Pancreas (tissue), 10 donors: ENCODE measurements around the gene TMPRSS6. TPM values are rescaled to one million over a fixed set of nuclear protein-coding genes. Genes with fewer than 3 reads are reported as not detected.

Experiments used
- ATAC-seq, 4 donors: fragments of 200-7000 bp; cut with Tn5 transposase; one replicate each; pipeline versions ENCODE4 v1.8.0 to v1.9.1; 2020; ENCODE audit warnings: mild to moderate bottlenecking in 4 of 4, moderate library complexity in 4 of 4
- DNase-seq, 6 donors: peaks; one replicate each; pipeline ENCODE4 v3.0.0-alpha.2; 2020
- FAIRE-seq: peaks from 2 replicates; lab custom pipeline; 2012; peaks lifted over from hg19 to GRCh38; lab: Jason Lieb, UNC
- H3K27ac ChIP-seq, 4 donors: fragments of 200-600 bp; sonication (generic); 1 replicate in 3 of 4; 2 replicates in 1 of 4; pipeline versions ENCODE4 v1.5.0 to v1.8.0; 2020
- H3K27me3 ChIP-seq, 4 donors: fragments of 200-600 bp; one replicate each; pipeline ENCODE4 v1.8.0; 2021
- H3K36me3 ChIP-seq, 3 donors: fragments of 200-600 bp; sonication (generic) in 1 of 3; one replicate each; pipeline versions ENCODE4 v1.5.0 to v1.8.0; 2020 to 2021
- H3K4me1 ChIP-seq, 3 donors: fragments of 200-600 bp; one replicate each; pipeline ENCODE4 v1.8.0; 2021
- H3K4me3 ChIP-seq, 4 donors: fragments of 200-600 bp; sonication (generic) in 2 of 4; one replicate each; pipeline versions ENCODE4 v1.5.0 to v1.8.0; 2020 to 2021
- H3K9me3 ChIP-seq, 4 donors: fragments of 200-600 bp; one replicate each; pipeline ENCODE4 v1.8.0; 2021
- WGBS, 2 donors: extraction: QIAGEN DNeasy Blood & Tissue Kit; methylation state at CpG; one replicate each; pipeline ENCODE4 v1.1.7; 2013; 5-methylcytosine and 5-hydroxymethylcytosine counted together
- intact Hi-C, 3 donors: fragments of 100-400 bp; cut with DNase I; formaldehyde crosslinking; loops; one replicate each; pipeline versions ENCODE4 v1.11.1 to v1.14.2; 2022
- polyA plus RNA-seq, 2 donors: library from polyadenylated mRNA; stranded (reverse); fragments of 200-250 nt; gene quantifications; one replicate each; pipeline ENCODE4 v1.2.3, GENCODE V29; 2013
- total RNA-seq, 6 donors: library from RNA; stranded (reverse); fragmentation: NEBNext Ultra II Directional in 4 of 6; extraction: Animal tissue kit (Norgen Biotek cat#: 25700) in 4 of 6; gene quantifications; one replicate each; pipeline versions ENCODE4 v1.2.1 to v1.2.4, GENCODE V29; 2021 to 2023
- TF ChIP-seq, protein P1 (sequence below), 4 donors: fragments of 200-600 bp; sonication (generic) in 3 of 4; IDR thresholded peaks; one replicate each; pipeline versions ENCODE4 v1.5.0 to v1.8.0; 2021; ENCODE audit warnings: antibody characterized with exemption in 4 of 4
- donor health status: healthy with polysubstance abuse.
- donor health status: DM: no; HTN: no; CAD: no; lungs with moderate emphysema.
- donor health status: DM: no; HTN: no; CAD: no.
- donor health status: control.
- donor health status: control.
- donor health status: Bipolar disorder and iron deficiency.
- donor health status: DM: yes; HTN: yes; CAD: no.
- donor health status: DM: no; HTN: no; CAD: no.
- donor health status: DM: no; HTN: no; CAD: no.
- donor health status: DM: yes; HTN: yes; CAD: no.

Gene TMPRSS6
- total and polyA plus RNA-seq, 8 donors: 0.13 to 3.1 (median 0.33) TPM

DNA sequence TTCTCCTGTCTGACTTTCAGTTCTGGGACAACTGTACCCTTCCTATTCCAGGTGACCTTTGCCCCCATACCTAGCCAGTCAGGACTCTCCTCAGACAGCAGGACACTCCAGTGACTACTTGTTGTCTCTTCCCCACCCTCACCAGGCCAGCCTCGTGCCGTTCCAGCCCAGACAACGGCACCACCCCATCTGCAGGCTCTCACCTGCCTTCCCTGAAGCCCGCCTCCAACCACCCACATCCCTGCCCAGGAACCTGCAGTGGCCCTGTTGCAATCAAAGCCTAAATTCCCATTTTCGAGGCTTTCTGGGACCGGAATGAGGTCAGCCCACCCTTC is 36.5 kb upstream of the TMPRSS6 start:
- no peaks in the 10 kb centered on the region for H3K36me3 ChIP-seq
- peak in 1 of 6 donors; percentile 39 for DNase-seq
- intact Hi-C loops: no loop called here

DNA sequence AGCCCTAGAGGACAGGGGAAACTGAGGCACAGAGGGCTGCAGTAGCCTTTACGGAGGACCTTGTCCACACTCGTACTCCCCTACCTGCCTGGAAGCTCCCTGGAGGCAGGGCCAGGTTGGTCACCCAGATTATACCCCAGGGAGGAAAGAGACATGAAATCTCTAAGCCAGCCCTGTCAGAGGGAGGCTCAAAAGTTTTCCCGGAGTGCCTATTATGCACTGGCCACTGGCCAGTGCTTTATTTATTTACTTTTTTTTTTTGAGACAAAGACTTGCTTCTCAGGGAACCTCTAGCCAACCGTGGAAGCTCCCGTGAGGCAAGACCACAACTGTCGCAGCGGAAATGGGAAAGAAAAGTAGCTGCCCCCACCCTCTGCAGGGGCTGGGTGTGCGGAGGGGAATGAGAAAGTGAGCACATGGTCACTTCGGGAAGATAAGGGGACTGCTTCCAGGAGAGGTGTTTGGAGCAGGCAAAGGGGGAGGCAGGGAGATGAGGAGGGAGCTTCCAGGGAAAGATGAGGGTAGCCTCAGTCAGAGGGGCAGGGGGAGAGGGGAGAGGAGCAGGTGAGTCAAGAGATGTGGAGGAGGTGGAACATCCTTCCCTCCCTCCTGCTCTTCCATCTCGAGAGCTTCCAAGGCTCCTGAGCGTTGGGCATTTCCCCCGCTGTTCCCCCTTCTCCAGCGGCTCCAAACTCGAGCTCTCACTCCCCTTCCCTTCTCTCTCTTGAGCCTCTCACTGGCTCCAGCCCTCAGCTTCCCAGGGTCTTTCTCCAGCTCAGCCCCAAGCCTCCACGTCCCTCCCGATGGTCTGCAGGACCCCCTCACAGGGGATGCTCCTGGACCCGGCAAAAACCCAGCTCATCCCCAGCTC is 35.9 kb upstream of the TMPRSS6 start:
- Histone ChIP-seq H3K9me3 (no peaks in the 10 kb centered on the region), H3K27ac (no peak overlapping the region), H3K27me3 (no peaks in the 10 kb centered on the region), H3K4me1 (no peaks in the 10 kb centered on the region), H3K36me3 (no peaks in the 10 kb centered on the region), H3K4me3 (no peak overlapping the region)
- FAIRE-seq (no peak), ATAC-seq (peak; percentile 48 to 81 (median 58)), DNase-seq (peak in 1 of 6 donors; percentile 20)
- WGBS, 2 donors: 26 to 29% methylated on average over 16 to 17 of the region's 17 CpGs
- intact Hi-C loops: no loop called here
- TF ChIP-seq, protein P1, sequence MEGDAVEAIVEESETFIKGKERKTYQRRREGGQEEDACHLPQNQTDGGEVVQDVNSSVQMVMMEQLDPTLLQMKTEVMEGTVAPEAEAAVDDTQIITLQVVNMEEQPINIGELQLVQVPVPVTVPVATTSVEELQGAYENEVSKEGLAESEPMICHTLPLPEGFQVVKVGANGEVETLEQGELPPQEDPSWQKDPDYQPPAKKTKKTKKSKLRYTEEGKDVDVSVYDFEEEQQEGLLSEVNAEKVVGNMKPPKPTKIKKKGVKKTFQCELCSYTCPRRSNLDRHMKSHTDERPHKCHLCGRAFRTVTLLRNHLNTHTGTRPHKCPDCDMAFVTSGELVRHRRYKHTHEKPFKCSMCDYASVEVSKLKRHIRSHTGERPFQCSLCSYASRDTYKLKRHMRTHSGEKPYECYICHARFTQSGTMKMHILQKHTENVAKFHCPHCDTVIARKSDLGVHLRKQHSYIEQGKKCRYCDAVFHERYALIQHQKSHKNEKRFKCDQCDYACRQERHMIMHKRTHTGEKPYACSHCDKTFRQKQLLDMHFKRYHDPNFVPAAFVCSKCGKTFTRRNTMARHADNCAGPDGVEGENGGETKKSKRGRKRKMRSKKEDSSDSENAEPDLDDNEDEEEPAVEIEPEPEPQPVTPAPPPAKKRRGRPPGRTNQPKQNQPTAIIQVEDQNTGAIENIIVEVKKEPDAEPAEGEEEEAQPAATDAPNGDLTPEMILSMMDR (IDR thresholded peaks at IDR 0.05): no peak

More for the DNA sequence above, 36.5 kb upstream of the TMPRSS6 start:
- H3K27ac ChIP-seq: no peak overlapping the region
- TF ChIP-seq, protein P1 (IDR thresholded peaks at IDR 0.05): no peak
- no peak for FAIRE-seq
- no peaks in the 10 kb centered on the region for H3K9me3 ChIP-seq
- H3K4me3 ChIP-seq: no peak overlapping the region
- 56 to 58% methylated on average over 6 of the region's 6 CpGs for WGBS, 2 donors
- H3K4me1 ChIP-seq: no peaks in the 10 kb centered on the region
- H3K27me3 ChIP-seq: no peaks in the 10 kb centered on the region
- no peak for ATAC-seq

DNA sequence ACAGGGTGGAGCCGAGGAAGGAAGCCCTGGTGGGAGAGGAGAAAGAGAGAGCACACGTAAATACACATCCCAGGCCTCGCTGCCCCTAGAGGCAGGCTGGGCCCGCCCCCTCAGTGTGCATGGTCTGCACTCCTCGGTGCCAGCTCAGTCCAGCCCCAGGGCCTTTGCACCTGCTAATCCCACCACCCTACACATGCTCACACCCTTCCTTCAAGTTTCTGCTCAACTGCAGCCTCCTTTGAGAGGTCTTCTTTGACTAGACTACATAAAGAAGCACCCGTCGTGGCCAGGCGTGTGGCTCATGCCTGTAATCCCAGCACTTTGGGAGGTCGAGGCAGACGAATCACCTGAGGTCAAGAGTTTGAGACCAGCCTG is 34.7 kb upstream of the TMPRSS6 start:
- TF ChIP-seq, protein P1 (IDR thresholded peaks at IDR 0.05): no peak
- Histone ChIP-seq H3K4me3 (no peak overlapping the region), H3K27ac (no peak overlapping the region), H3K36me3 (no peaks in the 10 kb centered on the region), H3K9me3 (no peaks in the 10 kb centered on the region), H3K4me1 (no peaks in the 10 kb centered on the region), H3K27me3 (no peaks in the 10 kb centered on the region)
- ATAC-seq: no peak
- WGBS, 2 donors: 90 to 92% methylated on average over 10 of the region's 10 CpGs
- intact Hi-C loops: no loop called here
- FAIRE-seq: no peak
- no peak for DNase-seq

DNA sequence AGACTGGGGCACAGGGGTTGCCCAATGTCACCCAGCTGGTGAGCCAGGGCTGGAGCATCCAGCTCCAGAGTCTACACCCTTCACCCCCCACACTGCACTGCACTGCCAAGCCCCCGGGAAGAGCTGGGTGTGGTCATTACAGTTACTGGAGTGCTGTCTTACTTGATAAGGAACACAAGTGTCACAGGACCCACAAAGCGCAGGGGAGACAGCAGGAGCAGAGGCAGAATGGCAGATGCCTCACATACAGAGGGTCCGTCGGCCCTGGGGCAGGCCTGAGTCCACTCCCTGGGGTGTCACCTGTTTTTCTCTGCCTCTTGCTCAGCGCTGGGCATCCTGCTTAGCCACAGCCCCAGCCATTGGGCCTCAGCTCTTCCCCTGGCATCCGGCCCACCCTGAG is 32.5 kb upstream of the TMPRSS6 start:
- no peaks in the 10 kb centered on the region for H3K27me3 ChIP-seq
- H3K27ac ChIP-seq: no peak overlapping the region
- FAIRE-seq (no peak), DNase-seq (no peak), ATAC-seq (no peak)
- TF ChIP-seq, protein P1 (IDR thresholded peaks at IDR 0.05): no peak
- H3K4me3 ChIP-seq: no peak overlapping the region
- no peaks in the 10 kb centered on the region for H3K4me1 ChIP-seq
- H3K36me3 ChIP-seq: no peaks in the 10 kb centered on the region
- WGBS, 2 donors: 70 to 73% methylated on average over 6 of the region's 6 CpGs
- intact Hi-C loops: no loop called here
- no peaks in the 10 kb centered on the region for H3K9me3 ChIP-seq

DNA sequence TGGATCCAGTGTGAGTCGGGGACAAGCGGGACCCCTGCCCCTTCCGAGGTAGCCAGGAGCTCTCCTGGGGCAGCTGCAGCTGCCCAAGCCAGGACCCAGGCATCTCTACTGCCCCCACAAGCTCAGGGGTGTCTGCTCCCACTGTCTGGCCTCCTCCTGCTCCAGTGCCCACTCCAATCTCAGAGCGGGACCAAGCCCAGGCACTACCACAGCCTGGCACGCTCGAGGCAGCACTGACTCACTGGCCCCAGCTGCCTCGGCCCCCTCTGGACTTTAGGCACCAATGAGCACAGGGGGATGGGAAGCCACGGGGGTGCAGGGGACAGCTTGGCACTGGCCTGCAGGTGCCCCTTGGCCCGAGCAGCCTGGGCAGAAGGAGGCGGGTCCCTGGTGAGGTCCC is 32.0 kb upstream of the TMPRSS6 start:
- DNase-seq (no peak), ATAC-seq (no peak), FAIRE-seq (no peak)
- H3K36me3 ChIP-seq: no peaks in the 10 kb centered on the region
- TF ChIP-seq, protein P1 (IDR thresholded peaks at IDR 0.05): no peak
- H3K4me1 ChIP-seq: no peaks in the 10 kb centered on the region
- H3K27ac ChIP-seq: no peak overlapping the region
- intact Hi-C loops: no loop called here
- no peaks in the 10 kb centered on the region for H3K27me3 ChIP-seq
- H3K9me3 ChIP-seq: no peaks in the 10 kb centered on the region
- no peak overlapping the region for H3K4me3 ChIP-seq
- WGBS, 2 donors: 81 to 85% methylated on average over 10 of the region's 10 CpGs
